Neural crest cell (in vitro differentiated cells): ENCODE results near the gene RIPPLY1. TPM values are rescaled to one million over a fixed set of nuclear protein-coding genes. Genes with fewer than 3 reads are reported as not detected.

Experiments used
- DNase-seq: peaks from one replicate; pipeline ENCODE4 v3.0.0; 2021; ENCODE audit warnings: low read depth, mixed read lengths, low spot score
- H3K27ac Mint-ChIP-seq: one replicate; pipeline ENCODE4 v1.8.0; 2021; ENCODE audit warnings: mild to moderate bottlenecking, mixed read lengths; ENCODE audit not compliant: unreplicated experiment
- H3K27me3 Mint-ChIP-seq: 2 replicates; pipeline ENCODE4 v1.8.0; 2021; ENCODE audit warnings: low read depth, mild to moderate bottlenecking, mixed read lengths
- H3K36me3 Mint-ChIP-seq: 2 replicates; pipeline ENCODE4 v1.8.0; 2021; ENCODE audit warnings: low read depth, mild to moderate bottlenecking, mixed read lengths
- H3K4me1 Mint-ChIP-seq: 2 replicates; pipeline ENCODE4 v1.8.0; 2021; ENCODE audit warnings: mixed read lengths
- H3K4me3 Mint-ChIP-seq: one replicate; pipeline ENCODE4 v1.8.0; 2021; ENCODE audit warnings: mild to moderate bottlenecking, mixed read lengths
- H3K9me3 Mint-ChIP-seq: 2 replicates; pipeline ENCODE4 v1.8.0; 2021; ENCODE audit warnings: mixed read lengths
- CTCF ChIP-seq: fragments of 200-600 bp; sonication (generic); conservative IDR thresholded peaks from 2 replicates; pipeline ENCODE4 v1.5.0; 2021; ENCODE audit warnings: antibody characterized with exemption, mild to moderate bottlenecking
- long read RNA-seq: library from polyadenylated mRNA; unstranded; transcript quantifications from one replicate; pipeline ENCODE4 v2.0.0, GENCODE V29; 2020
- total RNA-seq: library from RNA; stranded (reverse); gene quantifications from 2 replicates; pipeline ENCODE4 v1.2.1, GENCODE V29; 2021

Gene RIPPLY1
- total RNA-seq = not detected in 2 replicates
- long read RNA-seq = 0 reads

- Mint-ChIP-seq H3K27ac (peak within 1 kb of the TSS; percentile 57), H3K4me1 (no peaks in the 10 kb centered on the region), H3K4me3 (no peak within 1 kb of the TSS), H3K9me3 (peaks cover 3% of the 10 kb centered on the region), H3K27me3 (no peaks in the 10 kb centered on the region), H3K36me3 (no peaks in the 10 kb centered on the region)
- DNase-seq = no peak
- no peak for TF ChIP-seq CTCF
Measured at GRCh38 chrX:106903291-106903824, at the start of gene RIPPLY1. Gene RIPPLY1 (minus strand): TSS chrX:106903341. CDS start chrX:106903287, 54 bp downstream.

- no peaks in the 10 kb centered on the region for H3K27me3 Mint-ChIP-seq
Measured at GRCh38 chrX:106952538-106952937, 49.4 kb upstream of the RIPPLY1 start.

GRCh38 chrX:106952089-106952488, 48.9 kb upstream of the RIPPLY1 start:
- no peak for DNase-seq
- H3K27me3 Mint-ChIP-seq = no peaks in the 10 kb centered on the region
- TF ChIP-seq CTCF = no peak
- peaks cover 5% of the 10 kb centered on the region for H3K36me3 Mint-ChIP-seq
- H3K4me3 Mint-ChIP-seq = no peak overlapping the region
- no peaks in the 10 kb centered on the region for H3K9me3 Mint-ChIP-seq
- H3K4me1 Mint-ChIP-seq = peaks cover 4% of the 10 kb centered on the region
- no peak overlapping the region for H3K27ac Mint-ChIP-seq

More at GRCh38 chrX:106952538-106952937, 49.4 kb upstream of the RIPPLY1 start:
- H3K4me1 Mint-ChIP-seq = peaks cover 4% of the 10 kb centered on the region
- TF ChIP-seq CTCF = no peak
- no peak overlapping the region for H3K4me3 Mint-ChIP-seq
- H3K9me3 Mint-ChIP-seq = no peaks in the 10 kb centered on the region
- no peak overlapping the region for H3K27ac Mint-ChIP-seq
- DNase-seq = no peak
- peaks cover 5% of the 10 kb centered on the region for H3K36me3 Mint-ChIP-seq

- no peaks in the 10 kb centered on the region for H3K27me3 Mint-ChIP-seq
- no peak for DNase-seq
- H3K36me3 Mint-ChIP-seq = peaks cover 5% of the 10 kb centered on the region
- no peak overlapping the region for H3K4me3 Mint-ChIP-seq
- no peaks in the 10 kb centered on the region for H3K9me3 Mint-ChIP-seq
- H3K4me1 Mint-ChIP-seq = peaks cover 4% of the 10 kb centered on the region
- H3K27ac Mint-ChIP-seq = no peak overlapping the region
- TF ChIP-seq CTCF = no peak
Measured at GRCh38 chrX:106951230-106951629, 48.1 kb upstream of the RIPPLY1 start.

- DNase-seq = no peak
- TF ChIP-seq CTCF = no peak
- no peak overlapping the region for H3K4me3 Mint-ChIP-seq
- H3K27ac Mint-ChIP-seq = no peak overlapping the region
- no peaks in the 10 kb centered on the region for H3K27me3 Mint-ChIP-seq
- no peaks in the 10 kb centered on the region for H3K9me3 Mint-ChIP-seq
- peaks cover 5% of the 10 kb centered on the region for H3K36me3 Mint-ChIP-seq
- H3K4me1 Mint-ChIP-seq = peaks cover 4% of the 10 kb centered on the region
Measured at GRCh38 chrX:106950381-106950780, 47.2 kb upstream of the RIPPLY1 start.
